Mesenchymal stem cell (in vitro differentiated cells and primary cell): ENCODE results near the gene ADIPOQ. TPM values are rescaled to one million over a fixed set of nuclear protein-coding genes. Genes with fewer than 3 reads are reported as not detected.

ENCODE experiments used
- DNase-seq: peaks from one replicate; pipeline ENCODE4 v3.0.0-alpha.2; 2013
- H2AFZ ChIP-seq: one replicate; pipeline ENCODE4 v1.6.1; 2013; ENCODE audit warnings: low read depth, mild to moderate bottlenecking, control low read depth, inconsistent platforms, low read length, moderate library complexity
- H2AK5ac ChIP-seq: 2 replicates; pipeline ENCODE4 v1.6.1; 2013; ENCODE audit warnings: low read length, moderate library complexity, mild to moderate bottlenecking, inconsistent platforms; ENCODE audit not compliant: severe bottlenecking
- H2BK120ac ChIP-seq: one replicate; pipeline ENCODE4 v1.6.1; 2013; ENCODE audit warnings: low read depth, mild to moderate bottlenecking, inconsistent platforms, low read length, moderate library complexity
- H2BK12ac ChIP-seq, 2 experiments: one replicate each; pipeline ENCODE4 v1.6.1; 2013; ENCODE audit warnings: inconsistent platforms in 2 of 2, low read length in 2 of 2, mild to moderate bottlenecking in 2 of 2, moderate library complexity in 2 of 2, control low read depth in 1 of 2
- H2BK15ac ChIP-seq: one replicate; pipeline ENCODE4 v1.6.1; 2013; ENCODE audit warnings: mild to moderate bottlenecking, low read depth, inconsistent platforms; ENCODE audit not compliant: poor library complexity, severe bottlenecking
- H2BK5ac ChIP-seq: 2 replicates; pipeline ENCODE4 v1.6.1; 2013; ENCODE audit warnings: low read depth, mild to moderate bottlenecking, low read length, control low read depth, inconsistent platforms; ENCODE audit not compliant: poor library complexity, severe bottlenecking
- H3K14ac ChIP-seq, 2 experiments: one replicate each; pipeline ENCODE4 v1.6.1; 2013; ENCODE audit warnings: inconsistent platforms in 2 of 2, low read length in 2 of 2, control low read depth in 1 of 2, mild to moderate bottlenecking in 1 of 2, moderate library complexity in 1 of 2
- H3K18ac ChIP-seq, 2 experiments: one replicate each; pipeline ENCODE4 v1.6.1; 2013; ENCODE audit warnings: inconsistent platforms in 2 of 2, low read length in 2 of 2, control low read depth in 1 of 2, low read depth in 1 of 2, mild to moderate bottlenecking in 1 of 2
- H3K23ac ChIP-seq, 2 experiments: one replicate each; pipeline ENCODE4 v1.6.1; 2013; ENCODE audit warnings: inconsistent platforms in 2 of 2, low read length in 2 of 2, mild to moderate bottlenecking in 2 of 2, moderate library complexity in 2 of 2, control low read depth in 1 of 2
- H3K27ac ChIP-seq: 2 replicates; pipeline ENCODE4 v1.5.1; 2013; ENCODE audit warnings: mild to moderate bottlenecking, moderate library complexity, low read length, control low read depth, inconsistent platforms; ENCODE audit not compliant: poor library complexity, severe bottlenecking
- H3K27me3 ChIP-seq, 2 experiments: 2 replicates each; pipeline versions ENCODE4 v1.6.1 to v1.7.0; 2013; ENCODE audit warnings: low read length in 2 of 2, mild to moderate bottlenecking in 2 of 2, moderate library complexity in 2 of 2, control low read depth in 1 of 2, inconsistent platforms in 1 of 2; ENCODE audit not compliant: control insufficient read depth in 1 of 2, insufficient read depth in 1 of 2
- H3K36me3 ChIP-seq, 2 experiments: 2 replicates each; pipeline versions ENCODE4 v1.6.1 to v1.7.0; 2013; ENCODE audit warnings: low read length in 2 of 2, control low read depth in 1 of 2, inconsistent platforms in 1 of 2, low read depth in 1 of 2, mild to moderate bottlenecking in 1 of 2; ENCODE audit not compliant: insufficient read depth in 2 of 2, control insufficient read depth in 1 of 2
- H3K4ac ChIP-seq, 2 experiments: one replicate each; pipeline ENCODE4 v1.6.1; 2013; ENCODE audit warnings: inconsistent platforms in 2 of 2, low read length in 2 of 2, mild to moderate bottlenecking in 2 of 2, moderate library complexity in 2 of 2, control low read depth in 1 of 2, low read depth in 1 of 2
- H3K4me1 ChIP-seq: 2 replicates; pipeline ENCODE4 v1.6.1; 2013; ENCODE audit warnings: low read depth, low read length, control low read depth; ENCODE audit not compliant: control insufficient read depth, insufficient read depth
- H3K4me2 ChIP-seq: 2 replicates; pipeline ENCODE4 v1.6.1; 2013; ENCODE audit warnings: low read length, mild to moderate bottlenecking, inconsistent platforms; ENCODE audit not compliant: poor library complexity, severe bottlenecking
- H3K4me3 ChIP-seq, 2 experiments: 2 replicates each; pipeline versions ENCODE4 v1.5.1 to v1.7.0; 2013; ENCODE audit warnings: low read length in 2 of 2, mild to moderate bottlenecking in 2 of 2, control low read depth in 1 of 2, low read depth in 1 of 2; ENCODE audit not compliant: insufficient read depth in 1 of 2
- H3K79me1 ChIP-seq: replicated peaks from 2 replicates; pipeline ENCODE4 v1.6.1; 2013; ENCODE audit warnings: mild to moderate bottlenecking, control low read depth, low read length, inconsistent platforms; ENCODE audit not compliant: poor library complexity, severe bottlenecking
- H3K9ac ChIP-seq: 2 replicates; pipeline ENCODE4 v1.7.0; 2013; ENCODE audit warnings: mild to moderate bottlenecking, low read length, moderate library complexity
- H3K9me3 ChIP-seq: 2 replicates; pipeline ENCODE4 v1.7.0; 2013; ENCODE audit warnings: mild to moderate bottlenecking, low read length; ENCODE audit not compliant: control insufficient read depth
- H4K8ac ChIP-seq: one replicate; pipeline ENCODE4 v1.6.1; 2013; ENCODE audit warnings: inconsistent platforms, mild to moderate bottlenecking, low read length, moderate library complexity
- H4K91ac ChIP-seq: one replicate; pipeline ENCODE4 v1.6.1; 2013; ENCODE audit warnings: mild to moderate bottlenecking, low read length, inconsistent platforms
- WGBS: methylation state at CpG from one replicate; pipeline ENCODE4 v1.1.7; 2013; ENCODE audit warnings: mixed read lengths; 5-methylcytosine and 5-hydroxymethylcytosine counted together
- polyA plus RNA-seq, 2 experiments: library from polyadenylated mRNA; stranded (reverse); fragments of 200-250 nt; gene quantifications; one replicate each; pipeline ENCODE4 v1.2.3, GENCODE V29; 2013

ADIPOQ gene
- not detected for polyA plus RNA-seq (2013, experiment 1 of 2)
- not detected for polyA plus RNA-seq (2013, experiment 2 of 2)

GRCh38 chr3:186842426-186843038 lies at the start of gene ADIPOQ:
ADIPOQ (plus strand) TSS chr3:186842710; CDS start chr3:186853059, 10,349 bp downstream.
- no peaks in the 10 kb centered on the region for H3K4me1 ChIP-seq
- no peak within 1 kb of the TSS for H2AK5ac ChIP-seq

GRCh38 chr3:186798239-186798874 lies 44.2 kb upstream of the ADIPOQ start:
- H2AK5ac ChIP-seq, result no peak overlapping the region
- no peak overlapping the region for H3K27ac ChIP-seq
- H3K23ac ChIP-seq, result no peak overlapping the region
- no peak overlapping the region for H2BK12ac ChIP-seq
- no peak overlapping the region for H2AFZ ChIP-seq
- H3K36me3 ChIP-seq, result peaks cover 10 to 59% of the 10 kb centered on the region in 2 experiments
- no peaks in the 10 kb centered on the region for H3K9me3 ChIP-seq
- no peak overlapping the region for H3K4me2 ChIP-seq
- H4K91ac ChIP-seq, result no peak overlapping the region
- no peak overlapping the region for H2BK120ac ChIP-seq
- H3K4me1 ChIP-seq, result no peaks in the 10 kb centered on the region
- WGBS, result 91% methylated on average over 1 of the region's 3 CpGs
- H3K27me3 ChIP-seq, result no peaks in the 10 kb centered on the region
- no peak overlapping the region for H2BK5ac ChIP-seq
- no peak overlapping the region for H3K9ac ChIP-seq
- H3K14ac ChIP-seq, result no peak overlapping the region
- H4K8ac ChIP-seq, result no peak overlapping the region
- no peak overlapping the region for H3K4me3 ChIP-seq
- H3K79me1 ChIP-seq, result peaks cover 5% of the 10 kb centered on the region
- H3K4ac ChIP-seq, result no peak overlapping the region
- no peak overlapping the region for H3K18ac ChIP-seq
- DNase-seq, result no peak
- H2BK15ac ChIP-seq, result no peak overlapping the region

More at GRCh38 chr3:186842426-186843038, at the start of gene ADIPOQ:
- no peak within 1 kb of the TSS for H3K23ac ChIP-seq
- no peak within 1 kb of the TSS for H4K8ac ChIP-seq
- H2BK15ac ChIP-seq, result no peak within 1 kb of the TSS
- no peak within 1 kb of the TSS for H3K14ac ChIP-seq
- no peak within 1 kb of the TSS for H4K91ac ChIP-seq
- H3K18ac ChIP-seq, result no peak within 1 kb of the TSS
- H3K27me3 ChIP-seq, result peaks cover 14 to 40% of the 10 kb centered on the region in 2 experiments
- H3K9me3 ChIP-seq, result no peaks in the 10 kb centered on the region
- no peak within 1 kb of the TSS for H2BK120ac ChIP-seq
- H3K9ac ChIP-seq, result no peak within 1 kb of the TSS
- H2AFZ ChIP-seq, result no peak within 1 kb of the TSS
- 82% methylated on average over 5 of the region's 7 CpGs for WGBS
- no peak within 1 kb of the TSS for H3K4ac ChIP-seq
- no peak within 1 kb of the TSS for H2BK12ac ChIP-seq
- no peak for DNase-seq
- no peaks in the 10 kb centered on the region for H3K36me3 ChIP-seq
- H3K79me1 ChIP-seq, result no peaks in the 10 kb centered on the region
- H3K27ac ChIP-seq, result no peak within 1 kb of the TSS
- no peak within 1 kb of the TSS for H3K4me2 ChIP-seq
- H3K4me3 ChIP-seq, result no peak within 1 kb of the TSS
- H2BK5ac ChIP-seq, result no peak within 1 kb of the TSS

GRCh38 chr3:186800285-186800684 lies 42.2 kb upstream of the ADIPOQ start:
- Histone ChIP-seq H3K14ac (no peak overlapping the region), H2BK120ac (no peak overlapping the region), H2BK5ac (no peak overlapping the region), H4K8ac (no peak overlapping the region), H2AFZ (no peak overlapping the region), H3K27ac (no peak overlapping the region), H3K79me1 (peaks cover 10% of the 10 kb centered on the region), H3K36me3 (peaks cover 10 to 51% of the 10 kb centered on the region in 2 experiments), H3K9me3 (no peaks in the 10 kb centered on the region), H4K91ac (no peak overlapping the region), H3K4ac (no peak overlapping the region), H3K27me3 (no peaks in the 10 kb centered on the region), H2AK5ac (no peak overlapping the region), H3K18ac (no peak overlapping the region), H2BK12ac (no peak overlapping the region), H3K4me2 (no peak overlapping the region), H3K9ac (no peak overlapping the region), H3K23ac (no peak overlapping the region), H2BK15ac (no peak overlapping the region), H3K4me1 (peaks cover under 1% of the 10 kb centered on the region), H3K4me3 (no peak overlapping the region)
- WGBS, result no CpG with 5 or more reads among the region's 1 CpG
- no peak for DNase-seq

- H3K18ac ChIP-seq, result no peak overlapping the region
- no peak overlapping the region for H2AK5ac ChIP-seq
- H3K23ac ChIP-seq, result no peak overlapping the region
- H3K9me3 ChIP-seq, result no peaks in the 10 kb centered on the region
- no peak overlapping the region for H3K4me2 ChIP-seq
- H3K4me3 ChIP-seq, result no peak overlapping the region
- H3K79me1 ChIP-seq, result peaks cover 12% of the 10 kb centered on the region
- H2BK5ac ChIP-seq, result no peak overlapping the region
- H2BK12ac ChIP-seq, result no peak overlapping the region
- no peak overlapping the region for H2BK15ac ChIP-seq
- 93% methylated on average over 3 of the region's 3 CpGs for WGBS
- no peak overlapping the region for H3K4ac ChIP-seq
- peaks cover 10 to 42% of the 10 kb centered on the region in 2 experiments for H3K36me3 ChIP-seq
- no peak for DNase-seq
- no peak overlapping the region for H3K9ac ChIP-seq
- no peak overlapping the region for H3K27ac ChIP-seq
- H2AFZ ChIP-seq, result no peak overlapping the region
- no peak overlapping the region for H3K14ac ChIP-seq
- peaks cover 2% of the 10 kb centered on the region for H3K4me1 ChIP-seq
- no peaks in the 10 kb centered on the region for H3K27me3 ChIP-seq
- no peak overlapping the region for H4K8ac ChIP-seq
- H2BK120ac ChIP-seq, result no peak overlapping the region
- H4K91ac ChIP-seq, result no peak overlapping the region
These were observed 39.8 kb upstream of the ADIPOQ start for GRCh38 chr3:186802701-186803100.
